ENCODE results near the gene TMX2. TPM values are rescaled to one million over a fixed set of nuclear protein-coding genes. Genes with fewer than 3 reads are reported as not detected.
A peak's percentile ranks its signal among the peaks of the same experiment; 100 is the strongest.

TMX2 gene
- polyA plus RNA-seq, 2 of the 4 experiments (the other 2 are of a cell fraction), result 140 to 168 TPM

GRCh38 chr11:57751676-57752253 is 39.4 kb downstream of the TMX2 start, which contains the start of gene BTBD18:
BTBD18 (minus strand) TSS chr11:57751819; CDS start chr11:57751188, 631 bp downstream.
- peak; percentile 65 for TF ChIP-seq CTCF (IDR thresholded peaks at IDR 0.05)
- peak; percentile 67 to 68 for TF ChIP-seq RAD21 (conservative IDR thresholded peaks at IDR 0.05 in 1 of 2, IDR thresholded peaks at IDR 0.05 in 1 of 2)
- no peak for TF ChIP-seq FOXS1 (CRISPR knock-in tag; IDR thresholded peaks at IDR 0.05)
- TF ChIP-seq SMC3 (IDR thresholded peaks at IDR 0.05), result peak; percentile 85
- ATAC-seq, result peak; percentile 96
- Histone ChIP-seq H3K4me2 (0 out of 3 replicates have a peak within 1 kb of the TSS, but pooled peaks have one; percentile 11), H3K4me3 (no peak within 1 kb of the TSS), H3K9me3 (no peaks in the 10 kb centered on the region), H3K4me1 (peaks cover 4% of the 10 kb centered on the region; the same call in 1 of the 3 replicates), H3K27ac (peak within 1 kb of the TSS in 1 of 2 experiments; percentile 30; a peak in 1 of 6 replicates)
- ChIA-PET POLR2A (interaction anchor here (1.4 to 2.2 kb wide), 4 partner anchors 10 to 49 kb away, joined by 3 to 18 read pairs (median 6); partner anchors contain the start of genes CTNND1, MED19 and SELENOH), CTCF (interaction anchor here (0.6 to 10.0 kb wide), 29 partner anchors 8 to 766 kb away, joined by 3 to 231 read pairs (median 4); partner anchors contain the start of genes CTNND1 and SELENOH)
- 33% methylated on average over 10 of the region's 10 CpGs for WGBS (ENCODE audit: missing lambda C conversion rate)
- peak; percentile 57 to 76 for DNase-seq (ENCODE audit: low read depth in 1 of 2, low spot score in 1 of 2)
- peak; percentile 23 for FAIRE-seq

- WGBS (ENCODE audit: missing lambda C conversion rate), result 96% methylated on average over 30 of the region's 30 CpGs
- H3K9me3 ChIP-seq, result no peaks in the 10 kb centered on the region
- no peak overlapping the region for H3K4me2 ChIP-seq
- POLR2A ChIA-PET, result interaction anchor here (2.2 kb wide), 1 partner anchor 8 kb away, joined by 18 read pairs; the partner anchor contains the start of gene CTNND1
- H3K4me1 ChIP-seq, result peaks cover 4% of the 10 kb centered on the region; the same call in 1 of the 3 replicates
- ATAC-seq (no peak; a peak in 1 of 6 replicates), FAIRE-seq (no peak), DNase-seq (ENCODE audit: low read depth in 1 of 2, low spot score in 1 of 2) (no peak)
- CTCF ChIA-PET, result interaction anchor here (0.7 to 10.0 kb wide), 6 partner anchors 40 to 760 kb away, joined by 3 to 231 read pairs (median 4); no protein-coding TSS in a partner anchor
- H3K27ac ChIP-seq, result no peak overlapping the region
- no peak overlapping the region for H3K4me3 ChIP-seq
- TF ChIP-seq BHLHE40 (IDR thresholded peaks at IDR 0.05; ENCODE audit: low read depth, low read length) (no peak), JUN (IDR thresholded peaks at IDR 0.05) (no peak)
These were observed 40.6 kb downstream of the TMX2 start for GRCh38 chr11:57752954-57753353.

GRCh38 chr11:57758174-57758573 is 45.8 kb downstream of the TMX2 start:
- FAIRE-seq, result no peak
- POLR2A ChIA-PET, result no interaction called here

More at GRCh38 chr11:57758174-57758573, 45.8 kb downstream of the TMX2 start:
- 78% methylated on average over 3 of the region's 3 CpGs for WGBS (ENCODE audit: missing lambda C conversion rate)
- CTCF ChIA-PET, result interaction anchor here (1.4 to 12.4 kb wide), 2 partner anchors 14 to 43 kb away, joined by 3 to 216 read pairs; no protein-coding TSS in a partner anchor
- H3K9me3 ChIP-seq, result no peaks in the 10 kb centered on the region
- DNase-seq (ENCODE audit: low read depth in 1 of 2, low spot score in 1 of 2) (no peak), ATAC-seq (no peak)
- TF ChIP-seq JUNB (IDR thresholded peaks at IDR 0.05), result no peak
- no peak for TF ChIP-seq BHLHE40 (IDR thresholded peaks at IDR 0.05; ENCODE audit: low read depth, low read length)
- TF ChIP-seq RAD21 (conservative IDR thresholded peaks at IDR 0.05 in 1 of 2, IDR thresholded peaks at IDR 0.05 in 1 of 2), result no peak
- no peak for TF ChIP-seq HEYL (CRISPR knock-in tag; IDR thresholded peaks at IDR 0.05)
- no peak for TF ChIP-seq ZNF302 (CRISPR knock-in tag; IDR thresholded peaks at IDR 0.05)
- TF ChIP-seq HDAC2 (IDR thresholded peaks at IDR 0.05), result no peak
- no peak for TF ChIP-seq FOSB (CRISPR knock-in tag; IDR thresholded peaks at IDR 0.05)
- TF ChIP-seq RNF2 (IDR thresholded peaks at IDR 0.05; ENCODE audit: borderline replicate concordance, low read depth), result no peak
- TF ChIP-seq USF2 (IDR thresholded peaks at IDR 0.05), result no peak
- TF ChIP-seq ZFP36 (IDR thresholded peaks at IDR 0.05; ENCODE audit: borderline replicate concordance, partially characterized antibody), result no peak
- TF ChIP-seq MAX (IDR thresholded peaks at IDR 0.05), result no peak
- TF ChIP-seq HOXB5 (CRISPR knock-in tag; IDR thresholded peaks at IDR 0.05), result no peak
- TF ChIP-seq ZSCAN20 (CRISPR knock-in tag; IDR thresholded peaks at IDR 0.05), result no peak
- no peak for TF ChIP-seq CTCF (IDR thresholded peaks at IDR 0.05)
- TF ChIP-seq, protein P1, sequence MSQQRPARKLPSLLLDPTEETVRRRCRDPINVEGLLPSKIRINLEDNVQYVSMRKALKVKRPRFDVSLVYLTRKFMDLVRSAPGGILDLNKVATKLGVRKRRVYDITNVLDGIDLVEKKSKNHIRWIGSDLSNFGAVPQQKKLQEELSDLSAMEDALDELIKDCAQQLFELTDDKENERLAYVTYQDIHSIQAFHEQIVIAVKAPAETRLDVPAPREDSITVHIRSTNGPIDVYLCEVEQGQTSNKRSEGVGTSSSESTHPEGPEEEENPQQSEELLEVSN (IDR thresholded peaks at IDR 0.05; ENCODE audit: borderline replicate concordance, low read depth), result no peak
- TF ChIP-seq ELK1 (IDR thresholded peaks at IDR 0.05; ENCODE audit: low read depth, low read length), result no peak
- H3K4me3 ChIP-seq, result no peak overlapping the region
- H3K4me2 ChIP-seq, result no peak overlapping the region
- no peaks in the 10 kb centered on the region for H3K4me1 ChIP-seq
- H3K27ac ChIP-seq, result no peak overlapping the region
